Measurements from ENCODE around the gene GOLGA7B. TPM values are rescaled to one million over a fixed set of nuclear protein-coding genes. Genes with fewer than 3 reads are reported as not detected.

The GOLGA7B gene
- total RNA-seq, 4 donors from 2014 or later: 0.14 to 0.16 TPM; not detected in 2

- Histone ChIP-seq H3K4me3 (no peak overlapping the region), H3K27me3 (peaks cover 4% of the 10 kb centered on the region), H3K27ac (no peak overlapping the region), H3K9me3 (no peaks in the 10 kb centered on the region), H3K36me3 (no peaks in the 10 kb centered on the region), H3K4me1 (peaks cover 0 to 5% (median 0%) of the 10 kb centered on the region in 4 donors)
- TF ChIP-seq POLR2A (IDR thresholded peaks at IDR 0.05): no peak
- no peak for TF ChIP-seq POLR2AphosphoS5 (IDR thresholded peaks at IDR 0.05)
- in situ Hi-C loops (cut with MboI; ENCODE audit: low pct_ligation_motif_present in 1 of 4, low pct_unique_long_range_greater_than_20kb in 1 of 4, low sequenced_read_pairs in 3 of 4) (no loop called here), intact Hi-C loops (cut with DNase I; ENCODE audit: low total_unique reads) (no loop called here)
- 45 to 57% methylated on average over 2 to 3 of the region's 3 CpGs for WGBS, 2 donors (ENCODE audit: low coverage in 1 of 2)
- no peak for DNase-seq
These were observed 44.4 kb downstream of the GOLGA7B start for GRCh38 chr10:97894092-97894491.

- WGBS, 2 donors (ENCODE audit: low coverage in 1 of 2): 90 to 100% methylated on average over 2 to 13 of the region's 13 CpGs
- no peak overlapping the region for H3K4me3 ChIP-seq
- intact Hi-C loops (cut with DNase I; ENCODE audit: low total_unique reads): no loop called here
- no peak overlapping the region for H3K27ac ChIP-seq
- H3K9me3 ChIP-seq: no peaks in the 10 kb centered on the region
- peaks cover 0 to 5% (median 0%) of the 10 kb centered on the region in 4 donors for H3K4me1 ChIP-seq
- peaks cover 4% of the 10 kb centered on the region for H3K27me3 ChIP-seq
- in situ Hi-C loops (cut with MboI; ENCODE audit: low pct_ligation_motif_present in 1 of 4, low pct_unique_long_range_greater_than_20kb in 1 of 4, low sequenced_read_pairs in 3 of 4): no loop called here
- DNase-seq: no peak
- TF ChIP-seq EP300 (IDR thresholded peaks at IDR 0.05; ENCODE audit: low read depth): no peak
- no peaks in the 10 kb centered on the region for H3K36me3 ChIP-seq
These were observed 45.4 kb downstream of the GOLGA7B start for GRCh38 chr10:97895084-97895483.

GRCh38 chr10:97895915-97896314 lies 46.3 kb downstream of the GOLGA7B start:
- Histone ChIP-seq H3K4me1 (peaks cover 0 to 5% (median 0%) of the 10 kb centered on the region in 4 donors), H3K9me3 (no peaks in the 10 kb centered on the region), H3K4me3 (no peak overlapping the region), H3K36me3 (no peaks in the 10 kb centered on the region), H3K27me3 (peaks cover 4% of the 10 kb centered on the region), H3K27ac (no peak overlapping the region)
- no peak for TF ChIP-seq POLR2AphosphoS5 (IDR thresholded peaks at IDR 0.05)
- no peak for TF ChIP-seq CTCF (IDR thresholded peaks at IDR 0.05)
- TF ChIP-seq EP300 (IDR thresholded peaks at IDR 0.05; ENCODE audit: low read depth): no peak
- TF ChIP-seq POLR2A (IDR thresholded peaks at IDR 0.05): no peak
- DNase-seq: no peak
- 74% methylated on average over 9 of the region's 9 CpGs; no CpG with 5 or more reads in 1 of the 2 donors for WGBS, 2 donors (ENCODE audit: low coverage in 1 of 2)
- intact Hi-C loops (cut with DNase I; ENCODE audit: low total_unique reads) (no loop called here), in situ Hi-C loops (cut with MboI; ENCODE audit: low pct_ligation_motif_present in 1 of 4, low pct_unique_long_range_greater_than_20kb in 1 of 4, low sequenced_read_pairs in 3 of 4) (no loop called here)

GRCh38 chr10:97896756-97897358 lies 47.2 kb downstream of the GOLGA7B start:
- in situ Hi-C loops (cut with MboI; ENCODE audit: low pct_ligation_motif_present in 1 of 4, low pct_unique_long_range_greater_than_20kb in 1 of 4, low sequenced_read_pairs in 3 of 4): no loop called here
- Histone ChIP-seq H3K4me1 (peaks cover 0 to 5% (median 0%) of the 10 kb centered on the region in 4 donors), H3K9me3 (no peaks in the 10 kb centered on the region), H3K36me3 (no peaks in the 10 kb centered on the region), H3K4me3 (no peak overlapping the region), H3K27me3 (peaks cover 4% of the 10 kb centered on the region), H3K27ac (no peak overlapping the region)
- TF ChIP-seq POLR2A (IDR thresholded peaks at IDR 0.05): no peak
- no peak for TF ChIP-seq EP300 (IDR thresholded peaks at IDR 0.05; ENCODE audit: low read depth)
- TF ChIP-seq CTCF (IDR thresholded peaks at IDR 0.05): no peak
- no peak for TF ChIP-seq POLR2AphosphoS5 (IDR thresholded peaks at IDR 0.05)
- no peak for DNase-seq
- WGBS, 2 donors (ENCODE audit: low coverage in 1 of 2): 84% methylated on average over 13 of the region's 13 CpGs; no CpG with 5 or more reads in 1 of the 2 donors
- intact Hi-C loops (cut with DNase I; ENCODE audit: low total_unique reads): no loop called here

- H3K27ac ChIP-seq: no peak overlapping the region
- peaks cover 4% of the 10 kb centered on the region for H3K27me3 ChIP-seq
- no peak overlapping the region for H3K4me3 ChIP-seq
- DNase-seq: no peak
- no peaks in the 10 kb centered on the region for H3K9me3 ChIP-seq
- peaks cover 0 to 5% (median 0%) of the 10 kb centered on the region in 4 donors for H3K4me1 ChIP-seq
- intact Hi-C loops (cut with DNase I; ENCODE audit: low total_unique reads) (no loop called here), in situ Hi-C loops (cut with MboI; ENCODE audit: low pct_ligation_motif_present in 1 of 4, low pct_unique_long_range_greater_than_20kb in 1 of 4, low sequenced_read_pairs in 3 of 4) (no loop called here)
- WGBS, 2 donors (ENCODE audit: low coverage in 1 of 2): 13 to 25% methylated on average over 3 to 4 of the region's 4 CpGs
- TF ChIP-seq POLR2AphosphoS5 (IDR thresholded peaks at IDR 0.05): no peak
- TF ChIP-seq CTCF (IDR thresholded peaks at IDR 0.05): no peak
- no peak for TF ChIP-seq POLR2A (IDR thresholded peaks at IDR 0.05)
- no peak for TF ChIP-seq EP300 (IDR thresholded peaks at IDR 0.05; ENCODE audit: low read depth)
- no peaks in the 10 kb centered on the region for H3K36me3 ChIP-seq
These were observed 48.8 kb downstream of the GOLGA7B start for GRCh38 chr10:97898429-97898828.

Measured in transverse colon (tissue), 4 donors.